Measurements from ENCODE around the gene IL13.

IL13 gene

GRCh38 chr5:132656774-132657355, 1.1 kb upstream of the IL13 start:
- DNase-seq = no peak

GRCh38 chr5:132658381-132659302, 669 bp downstream of the IL13 start:
- DNase-seq = no peak

- no peak for DNase-seq
These were observed 1.9 kb downstream of the IL13 start for GRCh38 chr5:132659598-132660493.

GRCh38 chr5:132661231-132662003, 3.4 kb downstream of the IL13 start:
- DNase-seq = no peak

- no peak for DNase-seq
These were observed 4.0 kb downstream of the IL13 start for GRCh38 chr5:132662004-132662401.

- no peak for DNase-seq
These were observed 5.2 kb downstream of the IL13 start for GRCh38 chr5:132662925-132663770.

GRCh38 chr5:132663771-132664695, 6.1 kb downstream of the IL13 start:
- DNase-seq = no peak

- no peak for DNase-seq
These were observed 6.8 kb downstream of the IL13 start for GRCh38 chr5:132664696-132665209.

GRCh38 chr5:132665574-132666080, 7.7 kb downstream of the IL13 start:
- no peak for DNase-seq

GRCh38 chr5:132666310-132667123, 8.5 kb downstream of the IL13 start:
- no peak for DNase-seq

GRCh38 chr5:132667309-132667708, 9.3 kb downstream of the IL13 start:
- no peak for DNase-seq

GRCh38 chr5:132667761-132668705, 10.1 kb downstream of the IL13 start:
- no peak for DNase-seq

GRCh38 chr5:132668706-132669454, 10.9 kb downstream of the IL13 start:
- DNase-seq = no peak

- DNase-seq = no peak
These were observed 11.5 kb downstream of the IL13 start for GRCh38 chr5:132669455-132669820.

- no peak for DNase-seq
These were observed 12.3 kb downstream of the IL13 start for GRCh38 chr5:132669966-132670882.

GRCh38 chr5:132671000-132671399, 13.0 kb downstream of the IL13 start:
- DNase-seq = no peak

Data from DMS79 treated with DMSO at 0.1 percent for 48 hours (cell line).